ENCODE data around the gene C4orf50.
A peak's percentile ranks its signal among the peaks of the same experiment; 100 is the strongest.

The C4orf50 gene

GRCh38 chr4:6048537-6048936, 30.3 kb upstream of the C4orf50 start:
- TF ChIP-seq PKNOX1 (IDR thresholded peaks at IDR 0.05) (no peak), SUZ12 (IDR thresholded peaks at IDR 0.05) (no peak), FOXA1 (IDR thresholded peaks at IDR 0.05) (no peak), BHLHE40 (IDR thresholded peaks at IDR 0.05; ENCODE audit: borderline replicate concordance) (no peak), HDGF (IDR thresholded peaks at IDR 0.05; ENCODE audit: borderline replicate concordance) (no peak), ARNT (IDR thresholded peaks at IDR 0.05) (no peak), TARDBP (IDR thresholded peaks at IDR 0.05) (no peak)
- DNase-seq (ENCODE audit: extremely low spot score) = no peak
- ChIA-PET CTCF (no interaction called here), POLR2A (no interaction called here)

GRCh38 chr4:6047130-6047673, 29.0 kb upstream of the C4orf50 start:
- no peak for TF ChIP-seq FOXK2 (IDR thresholded peaks at IDR 0.05)
- TF ChIP-seq ARNT (IDR thresholded peaks at IDR 0.05) = no peak
- TF ChIP-seq HDGF (IDR thresholded peaks at IDR 0.05; ENCODE audit: borderline replicate concordance) = no peak
- no peak for DNase-seq (ENCODE audit: extremely low spot score)
- ChIA-PET CTCF (interaction anchor here (0.5 kb wide), 1 partner anchor 11 kb away, joined by 5 read pairs; no protein-coding TSS in a partner anchor), POLR2A (no interaction called here)

- ChIA-PET CTCF (interaction anchor here (0.7 kb wide), 1 partner anchor 12 kb away, joined by 3 read pairs; no protein-coding TSS in a partner anchor), POLR2A (no interaction called here)
Observed at GRCh38 chr4:6046526-6047129, 28.4 kb upstream of the C4orf50 start.

GRCh38 chr4:6044805-6045204, 26.6 kb upstream of the C4orf50 start:
- TF ChIP-seq SP1 (IDR thresholded peaks at IDR 0.05) (no peak), BHLHE40 (IDR thresholded peaks at IDR 0.05; ENCODE audit: borderline replicate concordance) (no peak), SUZ12 (IDR thresholded peaks at IDR 0.05) (no peak), TARDBP (IDR thresholded peaks at IDR 0.05) (no peak), FOXK2 (IDR thresholded peaks at IDR 0.05) (no peak), FOXM1 (IDR thresholded peaks at IDR 0.05; ENCODE audit: borderline replicate concordance) (no peak), CTBP1 (IDR thresholded peaks at IDR 0.05; ENCODE audit: borderline replicate concordance) (no peak), HDGF (IDR thresholded peaks at IDR 0.05; ENCODE audit: borderline replicate concordance) (no peak), ARNT (IDR thresholded peaks at IDR 0.05) (no peak), FOXA1 (IDR thresholded peaks at IDR 0.05) (no peak), LEF1 (IDR thresholded peaks at IDR 0.05; ENCODE audit: borderline replicate concordance) (no peak)
- DNase-seq (ENCODE audit: extremely low spot score) = peak; percentile 24
- ChIA-PET CTCF (no interaction called here), POLR2A (no interaction called here)

More at GRCh38 chr4:6046526-6047129, 28.4 kb upstream of the C4orf50 start:
- DNase-seq (ENCODE audit: extremely low spot score) = no peak
- no peak for TF ChIP-seq SP1 (IDR thresholded peaks at IDR 0.05)
- TF ChIP-seq NFRKB (IDR thresholded peaks at IDR 0.05) = no peak
- no peak for TF ChIP-seq SUZ12 (IDR thresholded peaks at IDR 0.05)
- TF ChIP-seq CTBP1 (IDR thresholded peaks at IDR 0.05; ENCODE audit: borderline replicate concordance) = no peak

GRCh38 chr4:6044276-6044675, 26.0 kb upstream of the C4orf50 start:
- CTCF ChIA-PET = no interaction called here
- no peak for DNase-seq (ENCODE audit: extremely low spot score)
- POLR2A ChIA-PET = no interaction called here
- TF ChIP-seq TARDBP (IDR thresholded peaks at IDR 0.05) = no peak
- TF ChIP-seq ELF4 (IDR thresholded peaks at IDR 0.05) = no peak
- no peak for TF ChIP-seq FOXK2 (IDR thresholded peaks at IDR 0.05)
- TF ChIP-seq BHLHE40 (IDR thresholded peaks at IDR 0.05; ENCODE audit: borderline replicate concordance) = no peak
- no peak for TF ChIP-seq CTBP1 (IDR thresholded peaks at IDR 0.05; ENCODE audit: borderline replicate concordance)
- no peak for TF ChIP-seq NFRKB (IDR thresholded peaks at IDR 0.05)
- no peak for TF ChIP-seq ZNF384 (IDR thresholded peaks at IDR 0.05)
- no peak for TF ChIP-seq FOXA1 (IDR thresholded peaks at IDR 0.05)
- no peak for TF ChIP-seq ARNT (IDR thresholded peaks at IDR 0.05)

GRCh38 chr4:6043843-6044242, 25.6 kb upstream of the C4orf50 start:
- ChIA-PET CTCF (no interaction called here), POLR2A (no interaction called here)
- TF ChIP-seq ELF4 (IDR thresholded peaks at IDR 0.05) (no peak), CTBP1 (IDR thresholded peaks at IDR 0.05; ENCODE audit: borderline replicate concordance) (no peak), HDGF (IDR thresholded peaks at IDR 0.05; ENCODE audit: borderline replicate concordance) (no peak), TARDBP (IDR thresholded peaks at IDR 0.05) (no peak), ARNT (IDR thresholded peaks at IDR 0.05) (no peak)
- no peak for DNase-seq (ENCODE audit: extremely low spot score)

GRCh38 chr4:6043188-6043587, 25.0 kb upstream of the C4orf50 start:
- ChIA-PET CTCF (no interaction called here), POLR2A (no interaction called here)
- TF ChIP-seq SUZ12 (IDR thresholded peaks at IDR 0.05) (no peak), FOXK2 (IDR thresholded peaks at IDR 0.05) (no peak), SP1 (IDR thresholded peaks at IDR 0.05) (no peak), LEF1 (IDR thresholded peaks at IDR 0.05; ENCODE audit: borderline replicate concordance) (no peak), TARDBP (IDR thresholded peaks at IDR 0.05) (no peak), L3MBTL2 (conservative IDR thresholded peaks at IDR 0.05) (no peak), ZNF384 (IDR thresholded peaks at IDR 0.05) (no peak), ARNT (IDR thresholded peaks at IDR 0.05) (no peak), BHLHE40 (IDR thresholded peaks at IDR 0.05; ENCODE audit: borderline replicate concordance) (no peak), ELF4 (IDR thresholded peaks at IDR 0.05) (no peak), PKNOX1 (IDR thresholded peaks at IDR 0.05) (no peak), NFRKB (IDR thresholded peaks at IDR 0.05) (no peak), HDGF (IDR thresholded peaks at IDR 0.05; ENCODE audit: borderline replicate concordance) (no peak), FOXM1 (IDR thresholded peaks at IDR 0.05; ENCODE audit: borderline replicate concordance) (no peak), CTBP1 (IDR thresholded peaks at IDR 0.05; ENCODE audit: borderline replicate concordance) (no peak), FOXA1 (IDR thresholded peaks at IDR 0.05) (no peak)
- DNase-seq (ENCODE audit: extremely low spot score) = no peak
